ENCODE results near the gene RAG1. TPM values are rescaled to one million over a fixed set of nuclear protein-coding genes. Genes with fewer than 3 reads are reported as not detected.

Gene RAG1
- total and polyA plus RNA-seq, 9 of the 15 experiments (the other 6 are each of a cell fraction or from before 2014, with no cell fraction given) = 0.49 to 2.5 (median 1.7) TPM

- Histone ChIP-seq H3K27me3 (ENCODE audit: control insufficient read depth in 2 of 2, insufficient read depth in 2 of 2, low read length in 2 of 2) (no peaks in the 10 kb centered on the region), H3K9me3 (replicated peaks; ENCODE audit: control insufficient read depth, insufficient read depth, low read depth, low read length) (no peaks in the 10 kb centered on the region), H3K9me1 (ENCODE audit: control insufficient read depth, insufficient read depth, low read length) (no peaks in the 10 kb centered on the region), H3K4me1 (replicated peaks in 1 of 2; ENCODE audit: control insufficient read depth in 2 of 2, insufficient read depth in 2 of 2, low read length in 2 of 2) (no peaks in the 10 kb centered on the region), H4K20me1 (replicated peaks; ENCODE audit: control insufficient read depth, insufficient read depth, low read length) (no peaks in the 10 kb centered on the region), H3K9ac (ENCODE audit: insufficient read depth in 1 of 2, low read depth in 2 of 2, low read length in 2 of 2) (no peak overlapping the region), H3K4me3 (no peak overlapping the region), H3K4me2 (ENCODE audit: insufficient read depth, low read length) (no peak overlapping the region), H3K36me3 (ENCODE audit: control insufficient read depth, insufficient read depth, low read length) (no peaks in the 10 kb centered on the region), H3K27ac (ENCODE audit: extremely low read depth, low read depth, low read length) (no peak overlapping the region), H2AFZ (ENCODE audit: low read depth, low read length) (no peak overlapping the region), H3K79me2 (ENCODE audit: control insufficient read depth, insufficient read depth, low read length) (no peaks in the 10 kb centered on the region)
- intact Hi-C loops (cut with micrococcal nuclease) (no loop called here), in situ Hi-C loops (cut with MboI) (no loop called here)
- FAIRE-seq (no peak), ATAC-seq (no peak), DNase-seq (ENCODE audit: extremely low read depth in 1 of 4, low spot score in 3 of 4) (no peak)
- CTCF ChIA-PET (ENCODE audit: low intra/inter-chr PET ratio) = no interaction called here
- BruUV-seq (replicated peaks) = no TSS peak
- POLR2A ChIA-PET = no interaction called here
- TF ChIP-seq FOXJ2 (tag; IDR thresholded peaks at IDR 0.05) (no peak), ETV1 (tag; conservative IDR thresholded peaks at IDR 0.05; ENCODE audit: low read depth) (no peak), NFRKB (IDR thresholded peaks at IDR 0.05; ENCODE audit: low read depth) (no peak), AFF1 (IDR thresholded peaks at IDR 0.05; ENCODE audit: low read depth in 1 of 2, partially characterized antibody in 2 of 2) (no peak), MBD1 (CRISPR knock-in tag; IDR thresholded peaks at IDR 0.05) (no peak), CCAR2 (IDR thresholded peaks at IDR 0.05; ENCODE audit: low read depth, low read length) (no peak), CBX3 (IDR thresholded peaks at IDR 0.05; ENCODE audit: borderline replicate concordance in 1 of 2, low read length in 2 of 2) (no peak), FOS (IDR thresholded peaks at IDR 0.05; ENCODE audit: extremely low read depth, insufficient read length) (no peak), RAD51 (IDR thresholded peaks at IDR 0.05; ENCODE audit: borderline replicate concordance, low read depth) (no peak), ARID3B (CRISPR knock-in tag; IDR thresholded peaks at IDR 0.05; ENCODE audit: borderline replicate concordance) (no peak), MITF (IDR thresholded peaks at IDR 0.05) (no peak), MEF2A (IDR thresholded peaks at IDR 0.05; ENCODE audit: control insufficient read depth, low read depth, low read length) (no peak), ATF1 (CRISPR knock-in tag; IDR thresholded peaks at IDR 0.05) (no peak), ATF1 (tag; IDR thresholded peaks at IDR 0.05) (no peak), PTRF (tag; IDR thresholded peaks at IDR 0.05) (no peak), TAF7 (tag; IDR thresholded peaks at IDR 0.05) (no peak)
These were observed 29.1 kb downstream of the RAG1 start for GRCh38 chr11:36596880-36597279.

Measured in K562 (cell line).